ENCODE measurements around the gene IPPK. TPM values are rescaled to one million over a fixed set of nuclear protein-coding genes. Genes with fewer than 3 reads are reported as not detected.

IPPK gene
- total and polyA plus RNA-seq, 10 donors, result 6.1 to 14.6 (median 11.5) TPM

- TF ChIP-seq, protein P1, sequence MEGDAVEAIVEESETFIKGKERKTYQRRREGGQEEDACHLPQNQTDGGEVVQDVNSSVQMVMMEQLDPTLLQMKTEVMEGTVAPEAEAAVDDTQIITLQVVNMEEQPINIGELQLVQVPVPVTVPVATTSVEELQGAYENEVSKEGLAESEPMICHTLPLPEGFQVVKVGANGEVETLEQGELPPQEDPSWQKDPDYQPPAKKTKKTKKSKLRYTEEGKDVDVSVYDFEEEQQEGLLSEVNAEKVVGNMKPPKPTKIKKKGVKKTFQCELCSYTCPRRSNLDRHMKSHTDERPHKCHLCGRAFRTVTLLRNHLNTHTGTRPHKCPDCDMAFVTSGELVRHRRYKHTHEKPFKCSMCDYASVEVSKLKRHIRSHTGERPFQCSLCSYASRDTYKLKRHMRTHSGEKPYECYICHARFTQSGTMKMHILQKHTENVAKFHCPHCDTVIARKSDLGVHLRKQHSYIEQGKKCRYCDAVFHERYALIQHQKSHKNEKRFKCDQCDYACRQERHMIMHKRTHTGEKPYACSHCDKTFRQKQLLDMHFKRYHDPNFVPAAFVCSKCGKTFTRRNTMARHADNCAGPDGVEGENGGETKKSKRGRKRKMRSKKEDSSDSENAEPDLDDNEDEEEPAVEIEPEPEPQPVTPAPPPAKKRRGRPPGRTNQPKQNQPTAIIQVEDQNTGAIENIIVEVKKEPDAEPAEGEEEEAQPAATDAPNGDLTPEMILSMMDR (IDR thresholded peaks at IDR 0.05 in 8 of 11, conservative IDR thresholded peaks at IDR 0.05 in 3 of 11), result no peak
- TF ChIP-seq POLR2AphosphoS5 (IDR thresholded peaks at IDR 0.05) (no peak), POLR2A (IDR thresholded peaks at IDR 0.05) (no peak)
- DNase-seq, result no peak
- Histone ChIP-seq H3K4me1 (no peaks in the 10 kb centered on the region), H3K27me3 (replicated peaks in 1 of 7) (no peaks in the 10 kb centered on the region), H3K9me3 (no peaks in the 10 kb centered on the region), H3K4me3 (no peak overlapping the region), H3K36me3 (peaks cover 3 to 100% (median 75%) of the 10 kb centered on the region in 6 donors), H3K27ac (no peak overlapping the region)
- intact Hi-C loops (cut with DNase I; ENCODE audit: low total_unique reads), result no loop called here
- 85 to 95% (median 86%) methylated on average over 16 to 17 of the region's 17 CpGs for WGBS, 5 donors
Observed at GRCh38 chr9:92614763-92615461, 55.0 kb downstream of the IPPK start.

DNA sequence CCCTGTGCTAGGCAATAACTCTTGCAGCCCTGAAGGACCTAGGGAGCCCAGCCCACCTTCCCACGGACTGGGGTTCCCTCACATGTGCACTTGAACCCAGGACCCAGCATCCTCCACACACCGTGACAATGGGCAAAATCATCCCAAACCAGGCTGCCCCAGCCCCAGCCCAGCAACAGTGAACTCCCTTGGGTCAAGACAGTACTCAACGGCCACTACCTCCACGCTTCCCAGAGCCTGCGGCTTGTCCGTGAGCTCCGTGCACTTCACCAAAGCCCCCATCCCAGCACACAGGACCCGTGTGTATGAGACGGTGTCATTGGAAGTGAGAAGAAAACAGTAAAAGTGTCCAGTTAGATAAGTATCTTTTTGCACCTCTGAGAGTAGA is 55.8 kb downstream of the IPPK start:
- intact Hi-C loops (cut with DNase I; ENCODE audit: low total_unique reads), result no loop called here
- TF ChIP-seq, protein P1 (IDR thresholded peaks at IDR 0.05 in 8 of 11, conservative IDR thresholded peaks at IDR 0.05 in 3 of 11), result no peak
- TF ChIP-seq POLR2AphosphoS5 (IDR thresholded peaks at IDR 0.05) (no peak), POLR2A (IDR thresholded peaks at IDR 0.05) (no peak)
- 94 to 98% (median 97%) methylated on average over 9 of the region's 9 CpGs for WGBS, 5 donors

DNA sequence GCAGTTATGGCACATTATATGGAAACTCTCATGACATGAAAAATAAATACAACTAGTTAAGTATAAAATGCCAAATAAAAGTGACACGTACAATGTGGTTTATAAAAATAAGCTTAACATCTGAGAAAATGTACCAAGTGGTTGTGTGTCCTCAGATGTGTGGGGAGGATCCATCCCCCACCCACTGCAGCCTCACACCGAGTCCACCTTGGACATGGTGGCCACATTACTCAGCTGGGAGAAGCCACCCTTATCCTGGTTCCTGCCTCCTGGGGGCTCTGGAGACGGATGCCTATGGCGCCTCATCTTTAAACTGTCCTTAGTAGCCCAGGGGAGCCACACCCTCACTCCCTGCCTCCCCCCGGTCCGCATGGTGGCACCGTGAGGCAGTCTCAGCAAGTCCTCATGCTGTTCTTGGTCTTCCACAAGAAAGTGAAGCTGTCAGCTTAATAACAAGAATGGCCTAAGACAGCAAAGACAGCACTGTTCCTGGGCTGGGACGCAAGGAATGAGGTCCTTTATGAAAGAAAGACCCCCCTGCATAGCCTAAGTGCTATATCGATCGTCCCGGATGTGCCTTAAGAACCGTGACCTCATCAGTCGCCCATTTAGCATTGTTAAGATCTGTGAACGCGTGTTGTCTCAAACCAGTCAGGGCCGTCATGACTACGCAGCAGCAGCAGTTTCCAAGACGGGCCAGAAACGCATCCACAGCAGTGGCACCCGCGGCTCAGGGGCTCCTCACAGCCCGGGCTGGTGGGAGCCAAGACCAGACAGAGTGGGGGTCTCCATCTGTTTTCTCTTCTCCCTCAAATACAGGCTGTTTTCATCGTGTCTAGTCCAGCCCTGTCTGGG is 56.4 kb downstream of the IPPK start:
- Histone ChIP-seq H3K36me3 (peaks cover 3 to 87% (median 68%) of the 10 kb centered on the region in 6 donors), H3K27me3 (replicated peaks in 1 of 7) (no peaks in the 10 kb centered on the region), H3K4me3 (no peak overlapping the region), H3K9me3 (no peaks in the 10 kb centered on the region), H3K4me1 (peaks cover 0 to under 1% (median 0%) of the 10 kb centered on the region in 6 donors), H3K27ac (no peak overlapping the region)
- intact Hi-C loops (cut with DNase I; ENCODE audit: low total_unique reads), result no loop called here
- TF ChIP-seq, protein P1 (IDR thresholded peaks at IDR 0.05 in 8 of 11, conservative IDR thresholded peaks at IDR 0.05 in 3 of 11), result no peak
- TF ChIP-seq POLR2A (IDR thresholded peaks at IDR 0.05) (no peak), POLR2AphosphoS5 (IDR thresholded peaks at IDR 0.05) (no peak)
- DNase-seq, result no peak
- 95 to 97% (median 96%) methylated on average over 20 to 23 of the region's 23 CpGs for WGBS, 5 donors

More for the DNA sequence above, 55.8 kb downstream of the IPPK start:
- Histone ChIP-seq H3K4me1 (no peaks in the 10 kb centered on the region), H3K36me3 (peaks cover 3 to 93% (median 72%) of the 10 kb centered on the region in 6 donors), H3K9me3 (no peaks in the 10 kb centered on the region), H3K27ac (no peak overlapping the region), H3K27me3 (replicated peaks in 1 of 7) (no peaks in the 10 kb centered on the region), H3K4me3 (no peak overlapping the region)
- DNase-seq, result no peak

DNA sequence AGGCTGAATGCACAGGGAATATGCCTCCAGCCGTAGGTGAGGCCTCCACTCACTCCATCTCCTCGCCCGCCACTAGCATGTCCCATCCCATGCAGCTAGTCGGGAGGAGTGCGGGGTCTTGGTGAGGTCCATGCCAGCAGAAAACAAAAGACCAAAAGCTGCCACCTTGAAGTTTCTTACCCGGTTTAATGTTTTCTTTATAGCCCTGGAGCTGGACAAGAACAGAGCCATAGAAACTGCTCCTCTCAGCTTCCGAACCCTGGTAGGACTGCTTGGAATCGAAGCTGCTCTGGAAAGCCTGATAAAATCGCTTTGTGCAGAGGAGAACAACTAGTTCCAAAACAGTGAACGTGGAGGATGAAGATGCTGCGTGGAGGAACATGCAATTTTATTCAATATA is 57.1 kb downstream of the IPPK start:
- Histone ChIP-seq H3K36me3 (peaks cover 3 to 80% (median 61%) of the 10 kb centered on the region in 6 donors), H3K27me3 (replicated peaks in 1 of 7) (no peaks in the 10 kb centered on the region), H3K4me1 (peaks cover 0 to 4% (median 0%) of the 10 kb centered on the region in 6 donors), H3K9me3 (no peaks in the 10 kb centered on the region), H3K27ac (no peak overlapping the region), H3K4me3 (no peak overlapping the region)
- intact Hi-C loops (cut with DNase I; ENCODE audit: low total_unique reads), result no loop called here
- TF ChIP-seq POLR2A (IDR thresholded peaks at IDR 0.05) (no peak), POLR2AphosphoS5 (IDR thresholded peaks at IDR 0.05) (no peak)
- TF ChIP-seq, protein P1 (IDR thresholded peaks at IDR 0.05 in 8 of 11, conservative IDR thresholded peaks at IDR 0.05 in 3 of 11), result no peak
- 88 to 97% (median 96%) methylated on average over 11 of the region's 11 CpGs for WGBS, 5 donors
- DNase-seq, result no peak
